Smooth muscle cell (in vitro differentiated cells): ENCODE data around the gene TSPAN17. TPM values are rescaled to one million over a fixed set of nuclear protein-coding genes. Genes with fewer than 3 reads are reported as not detected.

Source experiments
- DNase-seq: peaks from one replicate; lab custom pipeline; 2025; ENCODE audit not compliant: unreplicated experiment; lab: John Stamatoyannopoulos, UW
- H2AFZ ChIP-seq: fragments of 200-600 bp; sonication (generic); 2 replicates; pipeline ENCODE4 v1.6.0; 2016; ENCODE audit warnings: antibody characterized with exemption, low read depth, mild to moderate bottlenecking
- H3F3A ChIP-seq: fragments of 200-600 bp; sonication (generic); 2 replicates; pipeline ENCODE4 v1.6.0; 2017; ENCODE audit warnings: antibody characterized with exemption, low read depth
- H3K27ac ChIP-seq: fragments of 200-600 bp; sonication (generic); 2 replicates; pipeline ENCODE4 v1.5.1; 2016; ENCODE audit warnings: low read depth, mild to moderate bottlenecking
- H3K27me3 ChIP-seq: fragments of 200-600 bp; sonication (generic); 2 replicates; pipeline ENCODE4 v1.6.1; 2016; ENCODE audit warnings: low read depth, mild to moderate bottlenecking
- H3K36me3 ChIP-seq: fragments of 200-600 bp; sonication (generic); 2 replicates; pipeline ENCODE4 v1.5.1; 2016; ENCODE audit warnings: low read depth
- H3K4me1 ChIP-seq: fragments of 200-600 bp; sonication (generic); 2 replicates; pipeline ENCODE4 v1.5.1; 2016; ENCODE audit warnings: low read depth
- H3K4me2 ChIP-seq: fragments of 200-600 bp; sonication (generic); 2 replicates; pipeline ENCODE4 v1.6.0; 2016; ENCODE audit warnings: mild to moderate bottlenecking
- H3K4me3 ChIP-seq: fragments of 200-600 bp; sonication (generic); 2 replicates; pipeline ENCODE4 v1.5.1; 2016; ENCODE audit warnings: mild to moderate bottlenecking
- H3K79me2 ChIP-seq: fragments of 200-600 bp; sonication (generic); 2 replicates; pipeline ENCODE4 v1.6.0; 2016; ENCODE audit warnings: low read depth, mild to moderate bottlenecking
- H3K9ac ChIP-seq: fragments of 200-600 bp; sonication (generic); 2 replicates; pipeline ENCODE4 v1.6.0; 2016; ENCODE audit warnings: low read depth
- H3K9me3 ChIP-seq: fragments of 200-600 bp; sonication (generic); replicated peaks from 2 replicates; pipeline ENCODE4 v1.5.1; 2016; ENCODE audit warnings: low read depth
- H4K20me1 ChIP-seq: fragments of 200-600 bp; sonication (generic); 2 replicates; pipeline ENCODE4 v1.6.0; 2016; ENCODE audit warnings: low read depth
- CTCF ChIP-seq: fragments of 200-600 bp; sonication (generic); IDR thresholded peaks from 2 replicates; pipeline ENCODE4 v1.5.1; 2017; ENCODE audit warnings: borderline replicate concordance, mild to moderate bottlenecking, antibody characterized with exemption; ENCODE audit not compliant: insufficient read depth, poor library complexity, severe bottlenecking
- WGBS: methylation state at CpG from one replicate; pipeline ENCODE4 v1.1.7; 2016; ENCODE audit warnings: low lambda C conversion rate; 5-methylcytosine and 5-hydroxymethylcytosine counted together
- polyA plus RNA-seq: library from polyadenylated mRNA; unstranded; fragments of >200 nt; fragmentation: Nextera tagmentation; extraction: Ambion mirVana; gene quantifications from 2 replicates; pipeline ENCODE4 v1.2.1, GENCODE V29; 2016
- total RNA-seq: library from RNA; depleted of rRNA; stranded (reverse); fragments of >200 nt; gene quantifications from 2 replicates; pipeline ENCODE4 v1.2.3, GENCODE V29; 2014

TSPAN17 gene
- total and polyA plus RNA-seq, 2 experiments from 2014 or later, result 29.7 to 31.0 TPM

- no peak overlapping the region for H3K4me3 ChIP-seq
- no peaks in the 10 kb centered on the region for H3K36me3 ChIP-seq
- no peak overlapping the region for H3K4me2 ChIP-seq
- no peaks in the 10 kb centered on the region for H3K4me1 ChIP-seq
- no peak overlapping the region for H3K9ac ChIP-seq
- no peaks in the 10 kb centered on the region for H3K9me3 ChIP-seq
- no peaks in the 10 kb centered on the region for H3F3A ChIP-seq
- H2AFZ ChIP-seq, result no peak overlapping the region
- no peaks in the 10 kb centered on the region for H3K79me2 ChIP-seq
- peak; percentile 10 for DNase-seq
- peaks cover 14% of the 10 kb centered on the region for H4K20me1 ChIP-seq
- 53% methylated on average over 14 of the region's 14 CpGs for WGBS
- no peak overlapping the region for H3K27ac ChIP-seq
- no peaks in the 10 kb centered on the region for H3K27me3 ChIP-seq
- peak; percentile 67 for TF ChIP-seq CTCF
Measured at GRCh38 chr5:176658007-176658599, 10.8 kb downstream of the TSPAN17 start.

- Histone ChIP-seq H3K4me3 (no peak overlapping the region), H4K20me1 (peaks cover 7% of the 10 kb centered on the region), H3K9ac (no peak overlapping the region), H3F3A (no peaks in the 10 kb centered on the region), H3K36me3 (no peaks in the 10 kb centered on the region), H3K27me3 (peaks cover under 1% of the 10 kb centered on the region), H3K27ac (no peak overlapping the region), H3K79me2 (no peaks in the 10 kb centered on the region), H2AFZ (no peak overlapping the region), H3K4me1 (no peaks in the 10 kb centered on the region), H3K4me2 (no peak overlapping the region), H3K9me3 (no peaks in the 10 kb centered on the region)
- DNase-seq, result no peak
- WGBS, result 84% methylated on average over 11 of the region's 11 CpGs
- TF ChIP-seq CTCF, result no peak
Measured at GRCh38 chr5:176658817-176659511, 11.7 kb downstream of the TSPAN17 start.

- H3K27me3 ChIP-seq, result peaks cover 5% of the 10 kb centered on the region
- peaks cover 2% of the 10 kb centered on the region for H4K20me1 ChIP-seq
- H3K4me2 ChIP-seq, result no peak overlapping the region
- H2AFZ ChIP-seq, result no peak overlapping the region
- no peak overlapping the region for H3K27ac ChIP-seq
- H3K9ac ChIP-seq, result no peak overlapping the region
- no peaks in the 10 kb centered on the region for H3K79me2 ChIP-seq
- DNase-seq, result no peak
- H3K4me1 ChIP-seq, result no peaks in the 10 kb centered on the region
- 86% methylated on average over 4 of the region's 7 CpGs for WGBS
- no peaks in the 10 kb centered on the region for H3K36me3 ChIP-seq
- no peak for TF ChIP-seq CTCF
- no peaks in the 10 kb centered on the region for H3F3A ChIP-seq
- H3K9me3 ChIP-seq, result no peaks in the 10 kb centered on the region
- H3K4me3 ChIP-seq, result no peak overlapping the region
Measured at GRCh38 chr5:176659512-176659839, 12.2 kb downstream of the TSPAN17 start.
